ENCODE results near the gene SLC35A3. TPM values are rescaled to one million over a fixed set of nuclear protein-coding genes. Genes with fewer than 3 reads are reported as not detected.

SLC35A3 gene
- total and polyA plus RNA-seq, 10 of the 15 experiments (the other 5 are each of a cell fraction or from before 2014, with no cell fraction given) = 3.6 to 24.3 (median 15.4) TPM

DNA sequence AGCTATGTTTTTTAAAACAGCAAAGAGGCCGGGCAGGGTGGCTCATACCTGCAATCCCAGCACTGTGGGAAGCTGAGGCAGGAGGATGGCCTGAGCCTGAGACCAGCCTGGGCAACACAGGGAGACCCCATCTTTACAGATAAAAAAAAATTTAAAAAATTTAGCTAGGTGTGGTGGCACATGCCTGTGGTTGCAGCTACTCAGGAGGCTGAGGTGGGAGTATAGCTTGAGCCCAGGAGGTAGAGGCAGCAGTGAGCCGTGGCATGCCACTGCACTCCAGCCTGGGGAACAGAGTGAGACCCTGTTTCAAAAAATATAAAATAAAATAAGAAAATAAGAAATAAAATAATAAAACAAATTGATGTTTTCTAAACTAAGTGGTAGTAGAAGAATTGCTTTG lies 8.4 kb downstream of the SLC35A3 start (continued):
- TF ChIP-seq WRNIP1 (IDR thresholded peaks at IDR 0.05; ENCODE audit: borderline replicate concordance, low read depth, low read length) = no peak
- TF ChIP-seq, protein P1, sequence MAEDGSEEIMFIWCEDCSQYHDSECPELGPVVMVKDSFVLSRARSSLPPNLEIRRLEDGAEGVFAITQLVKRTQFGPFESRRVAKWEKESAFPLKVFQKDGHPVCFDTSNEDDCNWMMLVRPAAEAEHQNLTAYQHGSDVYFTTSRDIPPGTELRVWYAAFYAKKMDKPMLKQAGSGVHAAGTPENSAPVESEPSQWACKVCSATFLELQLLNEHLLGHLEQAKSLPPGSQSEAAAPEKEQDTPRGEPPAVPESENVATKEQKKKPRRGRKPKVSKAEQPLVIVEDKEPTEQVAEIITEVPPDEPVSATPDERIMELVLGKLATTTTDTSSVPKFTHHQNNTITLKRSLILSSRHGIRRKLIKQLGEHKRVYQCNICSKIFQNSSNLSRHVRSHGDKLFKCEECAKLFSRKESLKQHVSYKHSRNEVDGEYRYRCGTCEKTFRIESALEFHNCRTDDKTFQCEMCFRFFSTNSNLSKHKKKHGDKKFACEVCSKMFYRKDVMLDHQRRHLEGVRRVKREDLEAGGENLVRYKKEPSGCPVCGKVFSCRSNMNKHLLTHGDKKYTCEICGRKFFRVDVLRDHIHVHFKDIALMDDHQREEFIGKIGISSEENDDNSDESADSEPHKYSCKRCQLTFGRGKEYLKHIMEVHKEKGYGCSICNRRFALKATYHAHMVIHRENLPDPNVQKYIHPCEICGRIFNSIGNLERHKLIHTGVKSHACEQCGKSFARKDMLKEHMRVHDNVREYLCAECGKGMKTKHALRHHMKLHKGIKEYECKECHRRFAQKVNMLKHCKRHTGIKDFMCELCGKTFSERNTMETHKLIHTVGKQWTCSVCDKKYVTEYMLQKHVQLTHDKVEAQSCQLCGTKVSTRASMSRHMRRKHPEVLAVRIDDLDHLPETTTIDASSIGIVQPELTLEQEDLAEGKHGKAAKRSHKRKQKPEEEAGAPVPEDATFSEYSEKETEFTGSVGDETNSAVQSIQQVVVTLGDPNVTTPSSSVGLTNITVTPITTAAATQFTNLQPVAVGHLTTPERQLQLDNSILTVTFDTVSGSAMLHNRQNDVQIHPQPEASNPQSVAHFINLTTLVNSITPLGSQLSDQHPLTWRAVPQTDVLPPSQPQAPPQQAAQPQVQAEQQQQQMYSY (CRISPR knock-in tag; IDR thresholded peaks at IDR 0.05) = no peak

DNA sequence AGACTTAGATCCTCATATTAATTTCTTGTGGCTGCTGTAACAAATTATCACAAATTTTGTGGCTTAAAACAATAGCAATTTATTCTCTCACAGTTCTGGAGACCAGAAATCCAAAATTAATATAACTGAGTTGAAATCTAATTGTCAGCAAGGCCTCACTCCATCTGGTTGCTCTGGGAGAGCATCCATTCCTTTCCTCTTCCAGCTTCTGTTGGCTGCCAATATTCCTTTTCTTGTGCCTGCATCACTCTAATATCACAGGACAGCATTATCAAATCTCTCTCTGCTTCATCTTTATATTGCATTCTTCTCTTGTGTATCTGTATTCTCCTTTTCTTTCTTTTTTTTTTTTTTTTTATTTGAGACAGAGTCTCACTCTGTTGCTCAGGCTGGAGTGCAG lies 9.3 kb downstream of the SLC35A3 start:
- SMC1A ChIA-PET (ENCODE audit: uncharacterized antibody, unreplicated experiment) = no interaction called here
- in situ Hi-C loops (cut with MboI) (no loop called here), intact Hi-C loops (cut with micrococcal nuclease; ENCODE audit: unreplicated experiment) (no loop called here)
- H4K20me1 ChIP-seq (ENCODE audit: control insufficient read depth, insufficient read depth) = no peaks in the 10 kb centered on the region
- H3K9me3 ChIP-seq (replicated peaks; ENCODE audit: control insufficient read depth, insufficient read depth, low read length) = no peaks in the 10 kb centered on the region; the same call in 2 of the 3 replicates
- ATAC-seq (no peak), DNase-seq (ENCODE audit: low read depth, low spot score) (no peak), FAIRE-seq (no peak)
- POLR2A ChIA-PET = interaction anchor here (1.5 kb wide), 1 partner anchor 9 kb away, joined by 4 read pairs; the partner anchor contains the start of gene SLC35A3
- H3K4me1 ChIP-seq (ENCODE audit: control insufficient read depth, insufficient read depth, low read length) = no peaks in the 10 kb centered on the region
- BruUV-seq (replicated peaks) = no TSS peak
- H3K4me3 ChIP-seq = no peak overlapping the region
- H3K27me3 ChIP-seq (replicated peaks in 1 of 2; ENCODE audit: control insufficient read depth in 2 of 2, insufficient read depth in 2 of 2, low read length in 1 of 2) = no peaks in the 10 kb centered on the region
- no peak overlapping the region for H2AFZ ChIP-seq (ENCODE audit: control insufficient read depth, low read depth, low read length)
- CTCF ChIA-PET = no interaction called here
- no peak overlapping the region for H3K27ac ChIP-seq (ENCODE audit: control insufficient read depth, insufficient read depth)
- no peak overlapping the region for H3K9ac ChIP-seq (ENCODE audit: control insufficient read depth, insufficient read depth, low read length)
- no peak overlapping the region for H3K4me2 ChIP-seq (ENCODE audit: control insufficient read depth, insufficient read depth)
- RAD21 ChIA-PET (ENCODE audit: unreplicated experiment) = no interaction called here
- TF ChIP-seq SRF (IDR thresholded peaks at IDR 0.05; ENCODE audit: low read depth in 2 of 2, low read length in 2 of 2) (no peak), CREB1 (IDR thresholded peaks at IDR 0.05; ENCODE audit: low read depth) (no peak), SMARCA5 (IDR thresholded peaks at IDR 0.05) (no peak), ZNF24 (IDR thresholded peaks at IDR 0.05) (no peak), GABPA (IDR thresholded peaks at IDR 0.05; ENCODE audit: low read depth) (no peak), TCF12 (IDR thresholded peaks at IDR 0.05; ENCODE audit: low read depth, low read length) (no peak), SPI1 (IDR thresholded peaks at IDR 0.05; ENCODE audit: borderline replicate concordance, insufficient read depth, low read depth, low read length) (no peak), FOXM1 (IDR thresholded peaks at IDR 0.05; ENCODE audit: low read depth, low read length) (no peak), HCFC1 (IDR thresholded peaks at IDR 0.05; ENCODE audit: low read length) (no peak), TBL1XR1 (IDR thresholded peaks at IDR 0.05; ENCODE audit: low read depth, low read length) (no peak), SMC3 (IDR thresholded peaks at IDR 0.05; ENCODE audit: borderline replicate concordance, low read length) (no peak), POLR2AphosphoS5 (IDR thresholded peaks at IDR 0.05; ENCODE audit: low read length) (no peak), IKZF1 (conservative IDR thresholded peaks at IDR 0.05) (no peak), MYB (IDR thresholded peaks at IDR 0.05; ENCODE audit: borderline replicate concordance, low read depth, low read length) (no peak)
- TF ChIP-seq, protein P2, sequence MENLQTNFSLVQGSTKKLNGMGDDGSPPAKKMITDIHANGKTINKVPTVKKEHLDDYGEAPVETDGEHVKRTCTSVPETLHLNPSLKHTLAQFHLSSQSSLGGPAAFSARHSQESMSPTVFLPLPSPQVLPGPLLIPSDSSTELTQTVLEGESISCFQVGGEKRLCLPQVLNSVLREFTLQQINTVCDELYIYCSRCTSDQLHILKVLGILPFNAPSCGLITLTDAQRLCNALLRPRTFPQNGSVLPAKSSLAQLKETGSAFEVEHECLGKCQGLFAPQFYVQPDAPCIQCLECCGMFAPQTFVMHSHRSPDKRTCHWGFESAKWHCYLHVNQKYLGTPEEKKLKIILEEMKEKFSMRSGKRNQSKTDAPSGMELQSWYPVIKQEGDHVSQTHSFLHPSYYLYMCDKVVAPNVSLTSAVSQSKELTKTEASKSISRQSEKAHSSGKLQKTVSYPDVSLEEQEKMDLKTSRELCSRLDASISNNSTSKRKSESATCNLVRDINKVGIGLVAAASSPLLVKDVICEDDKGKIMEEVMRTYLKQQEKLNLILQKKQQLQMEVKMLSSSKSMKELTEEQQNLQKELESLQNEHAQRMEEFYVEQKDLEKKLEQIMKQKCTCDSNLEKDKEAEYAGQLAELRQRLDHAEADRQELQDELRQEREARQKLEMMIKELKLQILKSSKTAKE (IDR thresholded peaks at IDR 0.05; ENCODE audit: low read depth, poor library complexity, severe bottlenecking) = no peak
- H3K36me3 ChIP-seq (ENCODE audit: control insufficient read depth in 2 of 2, insufficient read depth in 2 of 2, low read length in 1 of 2) = peaks cover 0 to 3% of the 10 kb centered on the region in 2 experiments; a peak in 1 of 4 replicates
- H3K79me2 ChIP-seq (ENCODE audit: control insufficient read depth, insufficient read depth, low read length) = no peaks in the 10 kb centered on the region
